ENCODE results near the gene ITGA7.

The ITGA7 gene

DNA sequence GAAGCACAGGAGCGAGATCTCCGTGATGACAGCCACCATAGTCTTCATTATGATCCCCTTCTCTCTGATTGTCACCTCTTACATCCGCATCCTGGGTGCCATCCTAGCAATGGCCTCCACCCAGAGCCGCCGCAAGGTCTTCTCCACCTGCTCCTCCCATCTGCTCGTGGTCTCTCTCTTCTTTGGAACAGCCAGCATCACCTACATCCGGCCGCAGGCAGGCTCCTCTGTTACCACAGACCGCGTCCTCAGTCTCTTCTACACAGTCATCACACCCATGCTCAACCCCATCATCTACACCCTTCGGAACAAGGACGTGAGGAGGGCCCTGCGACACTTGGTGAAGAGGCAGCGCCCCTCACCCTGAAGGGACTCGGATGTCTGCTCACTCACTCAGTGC lies 70.2 kb downstream of the ITGA7 start:
- DNase-seq (ENCODE audit: low read depth): no peak

DNA sequence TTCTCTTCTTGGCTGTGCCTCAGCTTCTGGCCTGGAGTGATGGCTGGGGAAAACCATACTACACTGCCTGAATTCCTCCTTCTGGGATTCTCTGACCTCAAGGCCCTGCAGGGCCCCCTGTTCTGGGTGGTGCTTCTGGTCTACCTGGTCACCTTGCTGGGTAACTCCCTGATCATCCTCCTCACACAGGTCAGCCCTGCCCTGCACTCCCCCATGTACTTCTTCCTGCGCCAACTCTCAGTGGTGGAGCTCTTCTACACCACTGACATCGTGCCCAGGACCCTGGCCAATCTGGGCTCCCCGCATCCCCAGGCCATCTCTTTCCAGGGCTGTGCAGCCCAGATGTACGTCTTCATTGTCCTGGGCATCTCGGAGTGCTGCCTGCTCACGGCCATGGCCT lies 70.9 kb downstream of the ITGA7 start, which contains the start of gene OR10P1:
Gene OR10P1 (plus strand): TSS at position 40 of the 400 bp plus-strand sequence. CDS start 0 bp downstream, at position 40.
- DNase-seq (ENCODE audit: low read depth): no peak

DNA sequence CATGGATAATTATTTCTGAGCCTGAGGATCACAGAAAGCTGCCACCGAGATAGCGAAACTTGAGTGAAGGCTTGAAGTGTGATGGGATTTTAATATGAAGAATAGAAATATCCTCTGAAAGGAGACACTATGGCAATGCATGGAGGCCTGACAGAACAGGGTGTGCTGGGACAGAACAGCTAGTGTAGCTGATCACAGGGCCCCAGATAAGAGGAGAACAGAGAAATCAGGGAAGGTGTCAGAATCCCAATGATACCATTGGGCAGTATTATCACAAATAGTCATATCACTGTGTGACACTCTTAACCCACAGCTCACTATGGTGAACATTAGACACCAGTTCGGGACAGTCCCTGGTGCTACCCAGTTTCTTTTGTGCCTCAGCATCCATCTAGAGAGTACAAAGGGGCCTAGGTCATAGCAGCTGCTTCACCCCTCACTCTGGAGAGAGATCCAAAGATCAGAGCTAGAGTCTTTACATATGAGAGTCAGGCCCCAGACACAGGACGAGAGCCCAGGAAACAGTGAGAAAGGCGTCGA lies 71.5 kb downstream of the ITGA7 start:
- no peak for DNase-seq (ENCODE audit: low read depth)

Measured in stimulated activated CD8-positive, alpha-beta memory T cell treated with anti-CD3 and anti-CD28 coated beads, Interleukin-4, amount 100 ng/mL, for 24 hours (primary cell).